Amniotic epithelial cell (primary cell): ENCODE results near the gene URGCP.
"Not testable (repeated sequence)": the region's sequence is repeated elsewhere in the genome, so short reads cannot be mapped to it uniquely, and the experiment has no call there.

Experiments used
- DNase-seq: peaks from one replicate; pipeline ENCODE4 v3.0.0-alpha.2; 2010; ENCODE audit warnings: low read depth

The URGCP gene

DNA sequence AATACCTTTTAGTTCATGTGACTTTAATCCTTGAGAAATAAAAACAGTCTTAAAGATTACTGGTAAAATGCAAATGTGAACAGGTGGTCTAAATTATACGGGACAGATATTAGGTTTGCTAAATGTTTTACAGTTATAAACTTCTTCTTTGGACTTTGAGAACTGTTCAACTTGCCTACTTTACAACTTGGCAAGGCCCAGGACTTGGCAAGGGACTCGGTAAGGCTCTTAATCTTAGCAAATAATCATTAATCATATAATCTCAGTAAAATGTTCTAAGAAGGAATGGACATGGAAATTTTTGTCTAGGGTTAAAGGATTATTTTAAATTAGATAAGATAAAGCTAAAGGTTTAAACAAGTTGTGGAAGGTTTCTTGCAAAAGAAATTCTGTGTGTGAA, 15.0 kb upstream of the URGCP start:
- peak; percentile 19 for DNase-seq

DNA sequence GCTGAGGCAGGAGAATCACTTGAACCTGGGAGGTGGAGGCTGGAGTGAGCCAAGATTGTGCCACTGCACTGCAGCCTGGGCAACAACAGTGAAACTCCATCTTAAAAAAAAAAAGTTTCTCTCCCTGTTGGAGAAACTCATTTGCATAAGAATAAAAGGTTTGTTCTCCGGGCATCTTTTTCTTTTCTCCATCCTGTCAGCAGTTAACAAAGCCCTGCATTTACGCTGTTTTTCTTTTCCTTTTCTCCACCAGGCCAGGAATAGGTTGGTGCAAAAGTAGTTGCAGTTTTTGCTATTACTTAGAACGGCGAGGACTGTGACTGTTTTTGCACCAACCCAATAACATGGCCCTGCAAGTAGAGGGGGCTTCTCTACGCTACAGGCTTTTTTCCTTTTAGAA, 9.5 kb upstream of the URGCP start:
- DNase-seq: no peak

DNA sequence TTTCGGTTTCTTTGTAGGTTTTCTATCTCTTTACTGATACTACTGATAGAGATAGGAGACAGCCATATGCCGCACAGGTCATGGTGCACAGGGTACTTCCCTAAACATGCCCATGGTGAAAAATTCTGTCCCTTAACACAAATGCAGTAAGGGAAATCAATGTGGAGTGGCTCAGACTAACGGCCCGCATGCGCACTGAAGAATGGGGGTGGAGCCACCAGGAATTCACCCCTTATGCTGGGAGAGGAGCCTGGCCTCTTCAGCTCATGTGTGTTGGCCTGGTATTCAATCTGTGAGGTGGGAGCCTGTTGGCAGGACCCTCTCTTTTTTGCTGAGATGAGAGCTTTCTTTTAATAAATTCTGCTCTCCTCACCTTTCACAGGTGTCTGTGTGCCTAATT, 8.4 kb upstream of the URGCP start:
- no peak for DNase-seq

- DNase-seq: peak; percentile 38
Observed at GRCh38 chr7:43905956-43906330, 453 bp downstream of the URGCP start.

GRCh38 chr7:43905209-43905946, 1.0 kb downstream of the URGCP start:
- DNase-seq: peak; percentile 17

DNA sequence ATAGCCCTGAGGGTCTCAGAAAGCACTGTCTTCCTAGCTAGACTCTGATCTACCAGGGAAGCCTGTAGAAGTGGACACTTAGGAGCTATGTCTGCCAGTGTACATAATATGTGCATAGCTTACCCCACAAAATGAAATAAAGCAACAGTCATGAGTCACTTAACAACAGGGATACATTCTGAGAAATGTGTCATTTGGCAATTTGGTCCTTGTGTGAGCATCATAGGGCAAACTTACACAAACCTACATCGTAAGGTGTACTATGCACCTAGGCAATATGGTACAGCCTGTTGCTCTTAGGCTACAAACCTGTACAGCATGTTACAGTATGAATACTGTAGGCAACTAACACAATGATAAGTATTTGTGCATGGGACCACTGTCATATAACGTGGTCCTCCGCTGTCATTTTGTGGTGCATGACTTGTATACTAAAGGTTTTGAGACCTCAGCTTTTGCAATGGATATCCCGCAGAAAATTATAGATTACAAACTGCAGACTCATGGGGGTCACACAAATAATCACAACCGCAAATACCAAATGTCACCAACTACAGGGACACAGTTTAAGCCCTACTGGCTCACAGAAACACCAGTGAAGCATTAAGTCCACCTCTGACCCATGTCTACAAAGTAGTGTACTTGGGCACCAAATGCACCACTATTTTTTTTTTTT, 1.7 kb downstream of the URGCP start:
- peak; percentile 22 for DNase-seq

GRCh38 chr7:43902542-43903054, 3.8 kb downstream of the URGCP start:
- DNase-seq: no peak

DNA sequence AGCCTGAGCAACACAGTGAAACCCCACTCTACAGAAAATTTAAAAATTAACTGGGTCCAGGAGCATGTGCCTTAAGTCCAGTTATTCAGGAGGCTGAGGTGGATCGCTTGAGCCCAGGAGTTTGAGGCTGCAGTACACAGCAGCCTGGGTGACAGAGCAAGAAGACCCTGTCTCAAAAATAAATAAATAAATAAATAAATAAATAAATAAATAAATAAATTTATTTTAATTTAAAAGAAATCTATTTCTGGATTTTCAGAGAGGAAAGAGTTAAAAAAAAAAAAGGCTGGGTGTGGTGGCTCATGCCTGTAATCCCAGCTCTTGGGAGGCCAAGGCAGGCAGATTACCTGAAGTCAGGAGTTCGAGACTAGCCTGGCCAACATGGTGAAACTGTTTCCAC, 7.8 kb downstream of the URGCP start:
- not testable (repeated sequence) for DNase-seq

DNA sequence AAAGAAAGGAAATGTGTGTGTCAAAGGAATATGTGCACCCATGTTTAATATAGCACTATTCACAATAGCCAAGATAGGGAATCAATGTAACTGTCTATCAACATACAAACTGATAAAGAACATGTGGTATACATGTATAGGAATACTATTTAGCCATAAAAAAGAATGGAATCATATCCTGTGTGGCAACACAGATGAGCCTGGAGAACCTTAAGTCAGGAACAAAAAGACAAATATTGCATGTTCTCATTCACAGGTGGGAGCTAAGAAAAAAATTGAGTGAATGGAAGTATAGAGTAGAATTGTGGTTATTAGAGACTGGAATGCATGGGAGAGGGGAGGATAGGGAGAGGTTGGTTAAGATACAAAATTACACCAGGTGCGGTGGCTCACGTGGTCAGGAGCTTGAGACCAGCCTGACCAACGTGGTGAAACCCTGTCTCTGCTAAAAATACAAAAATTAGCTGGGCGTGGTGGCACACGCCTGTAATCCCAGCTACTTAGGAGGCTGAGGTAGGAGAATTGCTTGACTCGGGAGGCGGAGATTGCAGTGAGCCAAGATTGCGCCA, 10.5 kb downstream of the URGCP start:
- no peak for DNase-seq

DNA sequence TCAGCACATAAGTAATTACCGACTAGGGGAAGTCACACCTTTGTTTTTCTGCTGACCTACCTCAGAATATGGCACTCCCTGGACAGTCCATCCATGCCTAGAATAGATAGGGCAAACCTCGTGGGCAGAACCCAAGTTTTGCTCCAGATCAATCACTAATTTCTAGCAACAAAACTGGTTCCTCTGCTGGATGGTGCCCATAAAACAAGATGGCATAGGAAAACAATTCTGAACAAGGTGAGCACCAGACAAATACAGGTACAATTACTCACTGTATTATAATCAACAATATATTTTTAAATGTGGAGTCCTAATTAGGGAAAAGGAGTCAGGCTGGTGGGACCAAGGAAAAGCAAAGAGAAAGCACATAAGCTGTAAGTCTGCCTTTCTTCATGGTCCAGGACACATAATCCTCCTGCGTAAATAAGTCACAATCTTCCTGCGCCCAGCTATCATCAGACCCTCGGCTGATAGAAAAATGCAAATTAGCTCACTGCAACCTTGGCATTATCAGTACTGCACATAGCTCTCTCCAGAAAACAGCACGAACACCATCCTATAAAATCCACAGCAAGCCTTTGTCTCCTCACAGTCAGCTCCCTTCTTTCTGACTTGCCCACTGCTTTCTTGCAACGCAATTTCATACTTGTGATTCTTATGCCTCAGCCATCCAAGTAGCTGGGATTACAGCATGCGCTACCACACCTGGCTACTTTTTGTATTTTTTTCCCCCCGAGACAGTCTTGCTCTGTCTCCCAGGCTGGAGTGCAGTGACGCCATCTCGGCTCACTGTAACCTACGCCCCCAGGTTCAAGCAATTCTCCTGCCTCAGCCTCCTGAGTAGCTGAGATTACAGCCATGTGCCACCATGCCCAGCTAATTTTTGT, 15.1 kb downstream of the URGCP start:
- peak; percentile 31 for DNase-seq

DNA sequence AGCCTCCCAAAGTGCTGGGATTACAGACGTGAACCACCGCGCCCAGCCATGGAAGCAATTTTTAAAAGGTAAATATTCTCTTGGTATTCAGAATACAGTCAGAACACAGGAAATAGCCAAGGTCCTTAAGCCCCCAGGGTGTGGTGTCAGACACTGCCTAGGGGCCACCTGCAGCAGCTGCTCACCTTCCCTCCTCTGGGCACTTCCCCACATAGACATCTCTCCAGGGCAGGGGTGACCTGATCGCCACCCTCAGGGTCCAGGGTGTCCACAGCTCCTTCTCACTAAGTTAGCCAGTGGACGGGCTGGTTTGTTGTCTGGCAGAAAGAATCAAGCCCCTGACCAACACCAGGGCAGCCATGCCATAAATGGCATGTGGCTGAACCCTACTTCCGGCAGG, 15.9 kb downstream of the URGCP start:
- no peak for DNase-seq

DNA sequence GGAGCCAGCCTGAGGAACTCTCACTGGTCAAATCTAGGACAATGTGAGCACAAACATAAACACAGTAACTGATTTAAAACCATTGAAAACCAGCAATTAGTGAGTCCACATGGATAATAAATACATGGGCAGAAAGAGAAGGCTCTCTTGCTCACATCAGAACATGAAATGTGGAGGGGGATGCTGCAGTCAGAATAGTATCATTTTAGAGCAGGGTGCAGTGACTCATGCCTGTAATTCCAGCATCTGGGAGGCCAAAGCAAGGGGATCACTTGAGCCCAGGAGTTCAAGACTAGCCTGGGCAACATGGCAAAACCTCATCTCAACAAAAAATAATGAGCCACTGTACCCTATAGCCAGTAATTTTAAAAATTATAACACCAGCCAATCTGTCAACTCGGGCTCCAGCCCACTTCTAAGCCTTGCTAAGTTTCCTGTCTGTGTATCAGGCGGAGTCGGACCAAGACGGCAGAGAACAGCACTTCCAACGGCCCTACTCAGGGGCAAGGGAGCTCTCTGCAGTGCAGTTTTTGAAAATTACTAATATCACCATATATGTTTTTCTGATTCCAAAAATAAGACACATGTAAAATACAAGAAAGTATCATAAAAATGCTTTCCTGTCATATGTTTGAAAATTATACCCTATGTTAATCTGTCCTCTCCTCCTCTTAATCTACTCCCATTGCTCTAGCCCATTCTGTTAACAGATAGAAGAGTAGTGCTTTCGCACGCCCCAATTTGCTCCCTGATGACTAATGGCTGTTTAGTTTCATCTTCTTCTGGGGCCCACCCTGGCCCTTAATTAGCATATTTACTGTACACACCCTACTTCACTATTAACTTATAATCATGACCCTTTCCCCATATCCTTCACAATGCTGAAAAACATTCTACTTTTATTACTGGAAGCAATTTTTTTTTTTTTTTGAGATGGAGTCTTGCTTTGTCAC, 17.1 kb downstream of the URGCP start:
- DNase-seq: peak; percentile 43

- DNase-seq: no peak
Observed at GRCh38 chr7:43884617-43885016, 21.8 kb downstream of the URGCP start.

DNA sequence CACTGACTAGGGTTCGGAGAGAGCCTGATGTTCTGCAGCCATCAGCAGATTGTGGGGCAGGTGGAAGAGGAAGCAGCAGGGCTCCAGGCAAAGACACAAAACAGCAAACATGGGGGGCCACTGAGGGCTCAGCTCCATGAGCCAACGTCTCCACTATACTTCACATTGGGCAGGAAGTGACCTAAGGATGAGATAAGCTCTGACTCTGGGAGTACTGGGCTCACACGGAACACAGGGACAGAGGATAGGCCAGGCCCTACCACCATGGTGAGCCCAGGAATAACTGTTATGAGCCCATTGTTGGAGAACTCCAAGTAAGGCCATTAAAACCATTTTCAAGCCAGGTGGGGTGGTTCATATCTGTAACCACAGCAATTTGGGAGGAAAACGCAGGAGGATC, 22.2 kb downstream of the URGCP start:
- DNase-seq: no peak

DNA sequence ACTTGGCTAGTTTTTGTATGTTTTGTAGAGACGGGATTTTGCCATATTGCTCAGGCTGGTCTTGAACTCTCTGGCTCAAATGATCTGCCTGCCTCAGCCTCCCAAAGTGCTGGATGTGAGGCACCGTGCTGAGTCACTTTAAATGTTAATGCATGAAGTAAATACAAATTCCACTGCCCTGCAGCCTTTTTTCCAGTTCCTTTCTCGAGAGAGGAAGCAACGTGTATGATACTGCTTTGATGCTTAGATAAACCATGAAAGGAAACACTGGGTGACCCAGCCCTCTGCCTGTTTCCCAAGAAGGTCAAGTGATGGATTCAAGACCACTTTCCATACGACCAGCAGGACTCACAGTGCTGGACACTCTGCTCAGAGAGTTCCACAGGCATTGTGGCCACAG, 25.8 kb downstream of the URGCP start:
- DNase-seq: peak; percentile 57

GRCh38 chr7:43879477-43879876, 26.9 kb downstream of the URGCP start:
- DNase-seq: peak; percentile 88

GRCh38 chr7:43878867-43879266, 27.5 kb downstream of the URGCP start:
- peak; percentile 42 for DNase-seq

DNA sequence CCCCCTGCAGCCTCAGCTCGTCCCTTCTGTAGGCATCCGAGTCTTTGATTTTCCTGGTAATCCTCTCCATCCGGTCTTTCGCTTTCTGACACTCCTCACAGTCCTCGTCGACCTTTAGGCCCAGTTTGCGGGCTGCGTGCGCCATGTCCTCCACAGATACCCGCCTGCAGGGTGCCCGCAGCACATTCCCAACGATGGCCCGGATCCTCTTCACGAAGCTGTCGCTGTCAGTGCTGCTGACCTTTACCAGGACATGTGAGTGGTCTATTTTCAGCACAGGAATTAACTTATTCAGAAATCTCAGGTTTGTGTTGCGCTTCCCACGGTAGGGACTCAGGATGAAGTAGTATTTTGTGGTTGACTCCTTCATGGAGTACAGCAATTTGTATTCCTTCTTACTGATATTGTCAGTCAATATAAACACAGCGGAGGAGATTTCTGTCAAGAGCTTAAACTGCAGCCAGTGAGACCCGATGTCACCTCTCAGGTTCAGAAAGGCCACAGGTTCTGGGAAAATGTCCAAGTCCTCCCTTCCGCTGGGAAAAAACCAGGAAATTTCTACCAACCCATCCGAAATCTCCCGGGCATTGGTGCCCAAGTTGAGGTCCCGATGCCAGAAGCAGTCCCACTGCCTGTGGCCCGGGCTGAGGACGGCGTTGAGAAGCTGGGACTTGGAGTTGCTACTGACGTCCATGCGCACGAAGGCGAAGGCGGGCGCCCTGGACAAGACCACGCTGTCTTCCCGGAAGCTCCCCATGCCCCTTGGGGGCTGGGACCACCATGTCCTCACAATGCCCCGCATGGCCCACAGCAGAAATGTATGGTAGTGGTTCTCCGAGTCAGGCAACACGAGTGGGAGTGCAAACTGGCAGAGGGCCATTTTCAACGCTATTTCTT, 28.2 kb downstream of the URGCP start:
- no peak for DNase-seq

- no peak for DNase-seq
Observed at GRCh38 chr7:43876976-43877745, 29.2 kb downstream of the URGCP start.
